ENCODE results near the gene RORC. TPM values are rescaled to one million over a fixed set of nuclear protein-coding genes. Genes with fewer than 3 reads are reported as not detected.

RORC gene
- total and polyA plus RNA-seq, 2 of the 8 experiments (the other 6 are each of a cell fraction or from before 2014, with no cell fraction given) = 0.44 to 0.54 TPM

DNA sequence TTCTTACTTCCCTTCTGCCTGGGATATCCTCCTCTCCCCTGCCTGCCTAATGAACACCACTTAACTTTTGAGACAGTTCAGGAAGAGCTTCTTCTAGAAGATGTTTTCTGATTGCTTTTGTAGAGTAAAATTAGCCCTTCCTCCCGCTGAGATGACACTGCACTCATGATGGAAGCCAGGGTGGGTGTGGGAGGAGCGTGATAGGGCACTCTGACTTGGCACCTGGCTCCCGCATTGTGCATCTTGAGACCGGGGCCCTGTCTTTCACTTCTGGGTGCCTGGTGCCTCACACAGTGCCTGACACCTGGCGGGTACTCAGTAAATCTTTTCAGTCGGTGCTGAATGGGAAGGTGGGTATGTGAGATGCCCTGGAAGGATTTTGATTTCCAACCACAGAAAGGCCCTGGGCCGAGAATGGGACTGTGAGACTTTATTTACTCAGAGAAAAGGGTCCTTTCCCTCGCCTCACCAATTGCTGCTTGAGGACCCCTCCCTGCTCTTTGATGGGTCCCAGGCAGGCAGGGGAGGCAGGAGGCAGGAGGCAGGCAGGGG, 15.2 kb upstream of the RORC start (continued):
- TF ChIP-seq RBBP5 (IDR thresholded peaks at IDR 0.05; ENCODE audit: borderline replicate concordance, low read depth, low read length) = no peak

Data from H1 (cell line).